Measurements from ENCODE around the gene STK32B.

STK32B gene

GRCh38 chr4:5374994-5375393 is 323.7 kb downstream of the STK32B start (continued):
- TF ChIP-seq, protein P1, sequence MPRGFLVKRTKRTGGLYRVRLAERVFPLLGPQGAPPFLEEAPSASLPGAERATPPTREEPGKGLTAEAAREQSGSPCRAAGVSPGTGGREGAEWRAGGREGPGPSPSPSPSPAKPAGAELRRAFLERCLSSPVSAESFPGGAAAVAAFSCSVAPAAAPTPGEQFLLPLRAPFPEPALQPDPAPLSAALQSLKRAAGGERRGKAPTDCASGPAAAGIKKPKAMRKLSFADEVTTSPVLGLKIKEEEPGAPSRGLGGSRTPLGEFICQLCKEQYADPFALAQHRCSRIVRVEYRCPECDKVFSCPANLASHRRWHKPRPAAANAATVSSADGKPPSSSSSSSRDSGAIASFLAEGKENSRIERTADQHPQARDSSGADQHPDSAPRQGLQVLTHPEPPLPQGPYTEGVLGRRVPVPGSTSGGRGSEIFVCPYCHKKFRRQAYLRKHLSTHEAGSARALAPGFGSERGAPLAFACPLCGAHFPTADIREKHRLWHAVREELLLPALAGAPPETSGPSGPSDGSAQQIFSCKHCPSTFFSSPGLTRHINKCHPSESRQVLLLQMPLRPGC (tag by site-specific recombination; IDR thresholded peaks at IDR 0.05) = no peak
- no peak for TF ChIP-seq HOXD13 (CRISPR knock-in tag; IDR thresholded peaks at IDR 0.05; ENCODE audit: borderline replicate concordance)

DNA sequence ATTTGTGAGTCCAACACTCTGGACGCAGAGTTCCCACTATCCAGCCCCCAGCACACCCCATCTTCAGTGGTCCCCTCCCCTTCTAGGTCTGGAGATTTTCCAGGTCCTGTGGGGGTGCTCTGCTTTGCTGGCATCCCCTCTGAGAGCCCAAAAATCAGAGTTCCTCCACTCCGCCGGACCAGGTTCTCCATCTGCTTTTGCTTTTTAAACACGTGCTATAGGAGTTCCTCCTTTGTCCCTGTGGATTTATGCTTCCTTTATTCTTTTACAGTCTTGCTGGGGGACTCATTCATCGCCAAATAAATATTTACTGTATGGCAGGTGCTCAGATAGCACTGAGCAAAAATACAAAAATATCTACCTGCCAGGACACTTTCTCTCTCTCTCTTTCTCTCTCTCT is 324.7 kb downstream of the STK32B start:
- POLR2A ChIA-PET = no interaction called here
- Histone ChIP-seq H3K27ac (ENCODE audit: extremely low read depth, low read depth, low read length) (no peak overlapping the region), H3K4me1 (ENCODE audit: control insufficient read depth, insufficient read depth, low read length) (no peaks in the 10 kb centered on the region), H3K36me3 (ENCODE audit: control insufficient read depth in 2 of 2, insufficient read depth in 1 of 2, low read length in 2 of 2) (no peaks in the 10 kb centered on the region), H3K4me3 (ENCODE audit: low read depth, low read length) (no peak overlapping the region), H3K9me3 (ENCODE audit: control insufficient read depth, insufficient read depth, low read depth, low read length) (no peaks in the 10 kb centered on the region)
- no peak for TF ChIP-seq ZBTB21 (tag by site-specific recombination; IDR thresholded peaks at IDR 0.05)
- no peak for TF ChIP-seq ZNF571 (tag by site-specific recombination; IDR thresholded peaks at IDR 0.05)
- TF ChIP-seq, protein P2, sequence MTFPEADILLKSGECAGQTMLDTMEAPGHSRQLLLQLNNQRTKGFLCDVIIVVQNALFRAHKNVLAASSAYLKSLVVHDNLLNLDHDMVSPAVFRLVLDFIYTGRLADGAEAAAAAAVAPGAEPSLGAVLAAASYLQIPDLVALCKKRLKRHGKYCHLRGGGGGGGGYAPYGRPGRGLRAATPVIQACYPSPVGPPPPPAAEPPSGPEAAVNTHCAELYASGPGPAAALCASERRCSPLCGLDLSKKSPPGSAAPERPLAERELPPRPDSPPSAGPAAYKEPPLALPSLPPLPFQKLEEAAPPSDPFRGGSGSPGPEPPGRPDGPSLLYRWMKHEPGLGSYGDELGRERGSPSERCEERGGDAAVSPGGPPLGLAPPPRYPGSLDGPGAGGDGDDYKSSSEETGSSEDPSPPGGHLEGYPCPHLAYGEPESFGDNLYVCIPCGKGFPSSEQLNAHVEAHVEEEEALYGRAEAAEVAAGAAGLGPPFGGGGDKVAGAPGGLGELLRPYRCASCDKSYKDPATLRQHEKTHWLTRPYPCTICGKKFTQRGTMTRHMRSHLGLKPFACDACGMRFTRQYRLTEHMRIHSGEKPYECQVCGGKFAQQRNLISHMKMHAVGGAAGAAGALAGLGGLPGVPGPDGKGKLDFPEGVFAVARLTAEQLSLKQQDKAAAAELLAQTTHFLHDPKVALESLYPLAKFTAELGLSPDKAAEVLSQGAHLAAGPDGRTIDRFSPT (tag by site-specific recombination; IDR thresholded peaks at IDR 0.05) = no peak
- no peak for TF ChIP-seq ZNF521 (tag by site-specific recombination; IDR thresholded peaks at IDR 0.05)
- TF ChIP-seq ZNF621 (tag by site-specific recombination; IDR thresholded peaks at IDR 0.05) = no peak
- no peak for TF ChIP-seq ZBTB20 (tag by site-specific recombination; IDR thresholded peaks at IDR 0.05)
- TF ChIP-seq, protein P3, sequence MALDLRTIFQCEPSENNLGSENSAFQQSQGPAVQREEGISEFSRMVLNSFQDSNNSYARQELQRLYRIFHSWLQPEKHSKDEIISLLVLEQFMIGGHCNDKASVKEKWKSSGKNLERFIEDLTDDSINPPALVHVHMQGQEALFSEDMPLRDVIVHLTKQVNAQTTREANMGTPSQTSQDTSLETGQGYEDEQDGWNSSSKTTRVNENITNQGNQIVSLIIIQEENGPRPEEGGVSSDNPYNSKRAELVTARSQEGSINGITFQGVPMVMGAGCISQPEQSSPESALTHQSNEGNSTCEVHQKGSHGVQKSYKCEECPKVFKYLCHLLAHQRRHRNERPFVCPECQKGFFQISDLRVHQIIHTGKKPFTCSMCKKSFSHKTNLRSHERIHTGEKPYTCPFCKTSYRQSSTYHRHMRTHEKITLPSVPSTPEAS (tag by site-specific recombination; IDR thresholded peaks at IDR 0.05) = no peak
- TF ChIP-seq, protein P4, sequence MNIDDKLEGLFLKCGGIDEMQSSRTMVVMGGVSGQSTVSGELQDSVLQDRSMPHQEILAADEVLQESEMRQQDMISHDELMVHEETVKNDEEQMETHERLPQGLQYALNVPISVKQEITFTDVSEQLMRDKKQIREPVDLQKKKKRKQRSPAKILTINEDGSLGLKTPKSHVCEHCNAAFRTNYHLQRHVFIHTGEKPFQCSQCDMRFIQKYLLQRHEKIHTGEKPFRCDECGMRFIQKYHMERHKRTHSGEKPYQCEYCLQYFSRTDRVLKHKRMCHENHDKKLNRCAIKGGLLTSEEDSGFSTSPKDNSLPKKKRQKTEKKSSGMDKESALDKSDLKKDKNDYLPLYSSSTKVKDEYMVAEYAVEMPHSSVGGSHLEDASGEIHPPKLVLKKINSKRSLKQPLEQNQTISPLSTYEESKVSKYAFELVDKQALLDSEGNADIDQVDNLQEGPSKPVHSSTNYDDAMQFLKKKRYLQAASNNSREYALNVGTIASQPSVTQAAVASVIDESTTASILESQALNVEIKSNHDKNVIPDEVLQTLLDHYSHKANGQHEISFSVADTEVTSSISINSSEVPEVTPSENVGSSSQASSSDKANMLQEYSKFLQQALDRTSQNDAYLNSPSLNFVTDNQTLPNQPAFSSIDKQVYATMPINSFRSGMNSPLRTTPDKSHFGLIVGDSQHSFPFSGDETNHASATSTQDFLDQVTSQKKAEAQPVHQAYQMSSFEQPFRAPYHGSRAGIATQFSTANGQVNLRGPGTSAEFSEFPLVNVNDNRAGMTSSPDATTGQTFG (tag by site-specific recombination; IDR thresholded peaks at IDR 0.05; ENCODE audit: borderline replicate concordance) = no peak
- no peak for TF ChIP-seq ZNF624 (tag by site-specific recombination; IDR thresholded peaks at IDR 0.05)
- TF ChIP-seq RBAK (tag by site-specific recombination; IDR thresholded peaks at IDR 0.05) = no peak
- TF ChIP-seq ZNF610 (tag by site-specific recombination; IDR thresholded peaks at IDR 0.05; ENCODE audit: borderline replicate concordance) = no peak
- no peak for TF ChIP-seq ZNF121 (tag by site-specific recombination; IDR thresholded peaks at IDR 0.05)
- no peak for TF ChIP-seq ZNF266 (tag by site-specific recombination; IDR thresholded peaks at IDR 0.05; ENCODE audit: low read depth)
- CTCF ChIA-PET = no interaction called here

- no peaks in the 10 kb centered on the region for H3K4me1 ChIP-seq (ENCODE audit: control insufficient read depth, insufficient read depth, low read length)
- ChIA-PET CTCF (interaction anchor here (1.2 kb wide), 1 partner anchor 328 kb away, joined by 3 read pairs; no protein-coding TSS in a partner anchor), POLR2A (no interaction called here)
- H3K4me3 ChIP-seq (ENCODE audit: low read depth, low read length) = no peak overlapping the region
- no peaks in the 10 kb centered on the region for H3K9me3 ChIP-seq (ENCODE audit: control insufficient read depth, insufficient read depth, low read depth, low read length)
- no peaks in the 10 kb centered on the region for H3K36me3 ChIP-seq (ENCODE audit: control insufficient read depth in 2 of 2, insufficient read depth in 1 of 2, low read length in 2 of 2)
- TF ChIP-seq ZNF121 (tag by site-specific recombination; IDR thresholded peaks at IDR 0.05) (no peak), ZNF654 (tag by site-specific recombination; IDR thresholded peaks at IDR 0.05; ENCODE audit: low read depth) (peak; percentile 13; the same call in 1 of the 2 replicates)
- H3K27ac ChIP-seq (ENCODE audit: extremely low read depth, low read depth, low read length) = no peak overlapping the region
These were observed 326.7 kb downstream of the STK32B start for GRCh38 chr4:5378002-5378401.

Data from HEK293 (cell line).